ENCODE data around the gene ACACA. TPM values are rescaled to one million over a fixed set of nuclear protein-coding genes. Genes with fewer than 3 reads are reported as not detected.

The ACACA gene
- total and polyA plus RNA-seq, 2 donors (not counting 3 experiments of a cell fraction or from before 2014, with no cell fraction given), result 55.3 to 124 TPM

DNA sequence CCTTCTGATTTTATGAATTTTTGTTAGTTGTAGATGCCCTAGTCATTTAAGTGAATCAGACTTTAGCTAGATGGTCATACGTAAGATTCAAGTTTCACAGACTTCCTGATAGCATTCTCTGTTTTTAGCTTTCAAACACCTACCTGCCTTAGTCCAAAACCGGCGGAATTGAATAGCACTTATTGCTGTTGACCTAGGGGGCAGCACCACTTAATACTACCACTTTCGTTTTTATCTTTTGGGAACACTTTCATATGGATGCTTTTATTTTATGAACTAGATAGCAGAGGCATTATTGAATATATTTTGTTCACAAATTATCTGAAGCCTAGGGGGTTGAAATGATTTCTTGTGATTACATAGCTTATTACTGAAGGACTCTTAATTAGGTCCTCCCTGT lies 31.5 kb upstream of the ACACA start:
- TF ChIP-seq, protein P1, sequence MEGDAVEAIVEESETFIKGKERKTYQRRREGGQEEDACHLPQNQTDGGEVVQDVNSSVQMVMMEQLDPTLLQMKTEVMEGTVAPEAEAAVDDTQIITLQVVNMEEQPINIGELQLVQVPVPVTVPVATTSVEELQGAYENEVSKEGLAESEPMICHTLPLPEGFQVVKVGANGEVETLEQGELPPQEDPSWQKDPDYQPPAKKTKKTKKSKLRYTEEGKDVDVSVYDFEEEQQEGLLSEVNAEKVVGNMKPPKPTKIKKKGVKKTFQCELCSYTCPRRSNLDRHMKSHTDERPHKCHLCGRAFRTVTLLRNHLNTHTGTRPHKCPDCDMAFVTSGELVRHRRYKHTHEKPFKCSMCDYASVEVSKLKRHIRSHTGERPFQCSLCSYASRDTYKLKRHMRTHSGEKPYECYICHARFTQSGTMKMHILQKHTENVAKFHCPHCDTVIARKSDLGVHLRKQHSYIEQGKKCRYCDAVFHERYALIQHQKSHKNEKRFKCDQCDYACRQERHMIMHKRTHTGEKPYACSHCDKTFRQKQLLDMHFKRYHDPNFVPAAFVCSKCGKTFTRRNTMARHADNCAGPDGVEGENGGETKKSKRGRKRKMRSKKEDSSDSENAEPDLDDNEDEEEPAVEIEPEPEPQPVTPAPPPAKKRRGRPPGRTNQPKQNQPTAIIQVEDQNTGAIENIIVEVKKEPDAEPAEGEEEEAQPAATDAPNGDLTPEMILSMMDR (IDR thresholded peaks at IDR 0.05; ENCODE audit: extremely low read depth in 1 of 2, insufficient read depth in 1 of 2, low read depth in 1 of 2, low read length in 2 of 2), result peak in 1 of 2 donors; percentile 19
- TF ChIP-seq MYC (IDR thresholded peaks at IDR 0.05; ENCODE audit: low read depth, low read length), result no peak
- dilution Hi-C loops (cut with MboI; ENCODE audit: extremely low pct_ligation_motif_present, low sequenced_read_pairs) (no loop called here), intact Hi-C loops (cut with micrococcal nuclease) (loop anchor here (2.0 kb wide), 1 partner anchor 53 kb away; no protein-coding TSS in a partner anchor)
- Histone ChIP-seq H3K9me3 (replicated peaks; ENCODE audit: control insufficient read depth, insufficient read depth, low read length) (no peaks in the 10 kb centered on the region), H3K9ac (replicated peaks; ENCODE audit: extremely low read depth, insufficient read depth, low read length) (no peak overlapping the region), H3K4me1 (ENCODE audit: control insufficient read depth, extremely low read depth, insufficient read depth, low read length) (peaks cover 2% of the 10 kb centered on the region), H3K4me2 (ENCODE audit: insufficient read depth, low read length) (no peak overlapping the region), H3K4me3 (replicated peaks in 1 of 3; ENCODE audit: insufficient read depth in 1 of 3, low read depth in 1 of 3, low read length in 3 of 3) (no peak overlapping the region), H3K9me1 (replicated peaks; ENCODE audit: control insufficient read depth, extremely low read depth, insufficient read depth, low read length) (no peaks in the 10 kb centered on the region), H3K27me3 (ENCODE audit: control insufficient read depth in 2 of 2, insufficient read depth in 2 of 2, low read length in 2 of 2) (no peaks in the 10 kb centered on the region), H3K79me2 (ENCODE audit: control insufficient read depth, insufficient read depth, low read length) (peaks cover 1% of the 10 kb centered on the region), H3K27ac (ENCODE audit: insufficient read depth, low read depth, low read length) (no peak overlapping the region), H3K36me3 (ENCODE audit: control insufficient read depth in 2 of 2, extremely low read depth in 1 of 2, insufficient read depth in 2 of 2, low read length in 2 of 2) (peaks cover 11 to 16% of the 10 kb centered on the region in 2 experiments), H4K20me1 (replicated peaks; ENCODE audit: control insufficient read depth, extremely low read depth, insufficient read depth, low read length) (no peaks in the 10 kb centered on the region), H2AFZ (ENCODE audit: low read depth, low read length) (no peak overlapping the region)
- DNase-seq (ENCODE audit: low read depth, low spot score), result peak; percentile 23
- ChIA-PET POLR2A (no interaction called here), CTCF (interaction anchor here (0.6 to 2.6 kb wide), 13 partner anchors 8 to 809 kb away, joined by 3 to 10 read pairs (median 4); no protein-coding TSS in a partner anchor)
- no peak for FAIRE-seq
- no TSS peak for BruUV-seq (replicated peaks)

DNA sequence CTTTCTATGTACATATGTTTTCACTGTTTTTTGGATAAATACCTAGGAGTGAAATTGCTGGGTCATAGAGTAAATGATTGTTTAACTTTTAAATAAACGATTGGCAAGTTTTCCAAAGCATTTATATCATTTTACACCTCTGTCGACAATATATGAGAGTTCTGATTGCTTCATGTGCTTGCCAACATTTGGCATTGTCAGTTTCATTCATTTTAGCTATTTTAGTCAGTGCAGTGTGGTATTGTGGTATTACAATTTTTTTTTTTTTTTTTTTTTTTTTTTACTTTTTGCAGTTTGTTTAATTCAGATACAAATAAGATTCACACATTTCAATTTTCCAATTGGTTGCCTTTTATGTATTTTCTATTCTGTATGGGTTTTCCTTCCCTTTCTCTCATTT lies 26.0 kb upstream of the ACACA start:
- CTCF ChIA-PET, result interaction anchor here (1.0 kb wide), 1 partner anchor 59 kb away, joined by 3 read pairs; no protein-coding TSS in a partner anchor
- POLR2A ChIA-PET, result no interaction called here
- no peaks in the 10 kb centered on the region for H3K27me3 ChIP-seq (ENCODE audit: control insufficient read depth in 2 of 2, insufficient read depth in 2 of 2, low read length in 2 of 2)
- no peaks in the 10 kb centered on the region for H4K20me1 ChIP-seq (replicated peaks; ENCODE audit: control insufficient read depth, extremely low read depth, insufficient read depth, low read length)
- H3K4me2 ChIP-seq (ENCODE audit: insufficient read depth, low read length), result no peak overlapping the region
- TF ChIP-seq, protein P2, sequence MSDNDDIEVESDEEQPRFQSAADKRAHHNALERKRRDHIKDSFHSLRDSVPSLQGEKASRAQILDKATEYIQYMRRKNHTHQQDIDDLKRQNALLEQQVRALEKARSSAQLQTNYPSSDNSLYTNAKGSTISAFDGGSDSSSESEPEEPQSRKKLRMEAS (IDR thresholded peaks at IDR 0.05; ENCODE audit: insufficient read depth, insufficient read length), result no peak
- TF ChIP-seq JUN (IDR thresholded peaks at IDR 0.05; ENCODE audit: borderline replicate concordance, insufficient read depth, insufficient read length, low read depth) (no peak), POLR2AphosphoS5 (IDR thresholded peaks at IDR 0.05; ENCODE audit: insufficient read depth, low read depth, low read length) (no peak), GATA2 (IDR thresholded peaks at IDR 0.05; ENCODE audit: insufficient read depth, insufficient read length, low read depth, low read length) (no peak)
- TF ChIP-seq, protein P1 (IDR thresholded peaks at IDR 0.05; ENCODE audit: extremely low read depth in 1 of 2, insufficient read depth in 1 of 2, low read depth in 1 of 2, low read length in 2 of 2), result no peak
- DNase-seq (ENCODE audit: low read depth, low spot score) (no peak), FAIRE-seq (no peak)
- H3K9me3 ChIP-seq (replicated peaks; ENCODE audit: control insufficient read depth, insufficient read depth, low read length), result no peaks in the 10 kb centered on the region
- dilution Hi-C loops (cut with MboI; ENCODE audit: extremely low pct_ligation_motif_present, low sequenced_read_pairs) (no loop called here), intact Hi-C loops (cut with micrococcal nuclease) (no loop called here)
- no peaks in the 10 kb centered on the region for H3K4me1 ChIP-seq (ENCODE audit: control insufficient read depth, extremely low read depth, insufficient read depth, low read length)
- H3K9ac ChIP-seq (replicated peaks; ENCODE audit: extremely low read depth, insufficient read depth, low read length), result no peak overlapping the region
- peaks cover 4% of the 10 kb centered on the region for H3K79me2 ChIP-seq (ENCODE audit: control insufficient read depth, insufficient read depth, low read length)
- peaks cover 2 to 5% of the 10 kb centered on the region in 2 experiments for H3K36me3 ChIP-seq (ENCODE audit: control insufficient read depth in 2 of 2, extremely low read depth in 1 of 2, insufficient read depth in 2 of 2, low read length in 2 of 2)
- H2AFZ ChIP-seq (ENCODE audit: low read depth, low read length), result no peak overlapping the region
- no TSS peak for BruUV-seq (replicated peaks)
- H3K9me1 ChIP-seq (replicated peaks; ENCODE audit: control insufficient read depth, extremely low read depth, insufficient read depth, low read length), result no peaks in the 10 kb centered on the region
- no peak overlapping the region for H3K27ac ChIP-seq (ENCODE audit: insufficient read depth, low read depth, low read length)
- no peak overlapping the region for H3K4me3 ChIP-seq (replicated peaks in 1 of 3; ENCODE audit: insufficient read depth in 1 of 3, low read depth in 1 of 3, low read length in 3 of 3)

Measured in endothelial cell of umbilical vein (primary cell).